Hepatocyte (in vitro differentiated cells): ENCODE results near the gene XRCC1. TPM values are rescaled to one million over a fixed set of nuclear protein-coding genes. Genes with fewer than 3 reads are reported as not detected.

Source experiments
- DNase-seq: peaks from one replicate; pipeline ENCODE4 v3.0.0-alpha.2; 2016; ENCODE audit warnings: low spot score
- H2AFZ ChIP-seq: fragments of 200-600 bp; sonication (generic); 2 replicates; pipeline ENCODE4 v1.6.0; 2016; ENCODE audit warnings: antibody characterized with exemption, mild to moderate bottlenecking
- H3K27ac ChIP-seq: fragments of 200-600 bp; sonication (generic); 2 replicates; pipeline ENCODE4 v1.5.1; 2016; ENCODE audit warnings: mild to moderate bottlenecking
- H3K27me3 ChIP-seq: fragments of 200-600 bp; sonication (generic); 2 replicates; pipeline ENCODE4 v1.6.1; 2016
- H3K36me3 ChIP-seq: fragments of 200-600 bp; sonication (generic); replicated peaks from 2 replicates; pipeline ENCODE4 v1.5.1; 2016; ENCODE audit warnings: low read depth; ENCODE audit not compliant: insufficient read depth
- H3K4me1 ChIP-seq: fragments of 200-600 bp; sonication (generic); 2 replicates; pipeline ENCODE4 v1.5.1; 2016; ENCODE audit warnings: mild to moderate bottlenecking, moderate library complexity; ENCODE audit not compliant: insufficient read depth
- H3K4me2 ChIP-seq: fragments of 200-600 bp; sonication (generic); 2 replicates; pipeline ENCODE4 v1.6.0; 2016
- H3K4me3 ChIP-seq: fragments of 200-600 bp; sonication (generic); 2 replicates; pipeline ENCODE4 v1.5.1; 2016; ENCODE audit warnings: mild to moderate bottlenecking
- H3K79me2 ChIP-seq: fragments of 200-600 bp; sonication (generic); 2 replicates; pipeline ENCODE4 v1.6.0; 2017; ENCODE audit warnings: mild to moderate bottlenecking
- H3K9me2 ChIP-seq: fragments of 200-600 bp; sonication (generic); replicated peaks from 2 replicates; pipeline ENCODE4 v1.6.0; 2017; ENCODE audit warnings: mild to moderate bottlenecking; ENCODE audit not compliant: insufficient read depth
- H3K9me3 ChIP-seq: fragments of 200-600 bp; sonication (generic); 2 replicates; pipeline ENCODE4 v1.5.1; 2016; ENCODE audit warnings: low read depth, mild to moderate bottlenecking
- H4K20me1 ChIP-seq: fragments of 200-600 bp; sonication (generic); 2 replicates; pipeline ENCODE4 v1.6.0; 2016; ENCODE audit warnings: mild to moderate bottlenecking; ENCODE audit not compliant: insufficient read depth, poor library complexity, severe bottlenecking
- EZH2 ChIP-seq: fragments of 200-600 bp; sonication (generic); IDR thresholded peaks from 2 replicates; pipeline ENCODE4 v1.6.1; 2016; ENCODE audit warnings: antibody characterized with exemption, mild to moderate bottlenecking, borderline replicate concordance
- EZH2phosphoT487 ChIP-seq: fragments of 200-600 bp; sonication (generic); IDR thresholded peaks from one replicate; pipeline ENCODE4 v1.6.1; 2018; ENCODE audit warnings: antibody characterized with exemption, mild to moderate bottlenecking, low read depth, moderate library complexity; ENCODE audit not compliant: unreplicated experiment, severe bottlenecking
- WGBS: methylation state at CpG from one replicate; pipeline ENCODE4 v1.1.6; 2016; ENCODE audit warnings: low lambda C conversion rate; ENCODE audit errors: missing lambda C conversion rate; 5-methylcytosine and 5-hydroxymethylcytosine counted together
- polyA plus RNA-seq: library from polyadenylated mRNA; unstranded; fragments of >200 nt; fragmentation: Nextera tagmentation; extraction: Ambion mirVana; gene quantifications from 2 replicates; pipeline ENCODE4 v1.2.1, GENCODE V29; 2016
- total RNA-seq: library from RNA; depleted of rRNA; stranded (reverse); fragments of >200 nt; gene quantifications from 2 replicates; pipeline ENCODE4 v1.2.3, GENCODE V29; 2014
- TF ChIP-seq, protein P1 (sequence below): fragments of 200-600 bp; sonication (generic); IDR thresholded peaks from 2 replicates; pipeline ENCODE4 v1.5.1; 2016; ENCODE audit warnings: antibody characterized with exemption, mild to moderate bottlenecking; ENCODE audit not compliant: poor library complexity

The XRCC1 gene
- total and polyA plus RNA-seq, 2 experiments from 2014 or later, result 27.8 to 34.3 TPM

DNA sequence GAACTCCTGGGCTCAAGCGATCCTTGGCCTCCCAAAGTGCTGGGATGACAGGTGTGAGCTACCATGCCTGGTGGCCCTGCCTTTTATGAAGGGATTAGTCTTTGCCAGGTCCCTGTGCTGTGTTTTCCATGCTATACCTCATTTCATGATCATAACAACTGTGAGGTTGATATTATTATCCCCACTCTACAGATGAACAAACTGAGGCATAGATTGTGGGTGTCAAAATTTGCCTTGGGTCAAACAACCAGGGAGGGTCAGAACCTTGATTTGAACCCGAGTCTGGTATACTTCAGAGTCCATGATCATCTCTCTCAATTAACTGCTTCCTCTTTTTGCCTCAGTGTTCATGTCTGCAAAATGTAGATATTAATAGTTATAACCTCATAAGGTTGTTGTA, 7.2 kb upstream of the XRCC1 start:
- H3K4me3 ChIP-seq, result no peak overlapping the region
- DNase-seq, result no peak
- H3K4me2 ChIP-seq, result no peak overlapping the region
- H2AFZ ChIP-seq, result no peak overlapping the region
- peaks cover 7% of the 10 kb centered on the region for H3K4me1 ChIP-seq
- H3K27me3 ChIP-seq, result no peaks in the 10 kb centered on the region
- H3K27ac ChIP-seq, result no peak overlapping the region
- no peaks in the 10 kb centered on the region for H3K9me3 ChIP-seq
- H3K79me2 ChIP-seq, result no peaks in the 10 kb centered on the region
- no peak for TF ChIP-seq EZH2phosphoT487
- no peak for TF ChIP-seq EZH2
- TF ChIP-seq, protein P1, sequence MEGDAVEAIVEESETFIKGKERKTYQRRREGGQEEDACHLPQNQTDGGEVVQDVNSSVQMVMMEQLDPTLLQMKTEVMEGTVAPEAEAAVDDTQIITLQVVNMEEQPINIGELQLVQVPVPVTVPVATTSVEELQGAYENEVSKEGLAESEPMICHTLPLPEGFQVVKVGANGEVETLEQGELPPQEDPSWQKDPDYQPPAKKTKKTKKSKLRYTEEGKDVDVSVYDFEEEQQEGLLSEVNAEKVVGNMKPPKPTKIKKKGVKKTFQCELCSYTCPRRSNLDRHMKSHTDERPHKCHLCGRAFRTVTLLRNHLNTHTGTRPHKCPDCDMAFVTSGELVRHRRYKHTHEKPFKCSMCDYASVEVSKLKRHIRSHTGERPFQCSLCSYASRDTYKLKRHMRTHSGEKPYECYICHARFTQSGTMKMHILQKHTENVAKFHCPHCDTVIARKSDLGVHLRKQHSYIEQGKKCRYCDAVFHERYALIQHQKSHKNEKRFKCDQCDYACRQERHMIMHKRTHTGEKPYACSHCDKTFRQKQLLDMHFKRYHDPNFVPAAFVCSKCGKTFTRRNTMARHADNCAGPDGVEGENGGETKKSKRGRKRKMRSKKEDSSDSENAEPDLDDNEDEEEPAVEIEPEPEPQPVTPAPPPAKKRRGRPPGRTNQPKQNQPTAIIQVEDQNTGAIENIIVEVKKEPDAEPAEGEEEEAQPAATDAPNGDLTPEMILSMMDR, result no peak
- WGBS, result 98% methylated on average over 2 of the region's 2 CpGs
- no peaks in the 10 kb centered on the region for H4K20me1 ChIP-seq
- no peaks in the 10 kb centered on the region for H3K36me3 ChIP-seq
- H3K9me2 ChIP-seq, result no peaks in the 10 kb centered on the region

DNA sequence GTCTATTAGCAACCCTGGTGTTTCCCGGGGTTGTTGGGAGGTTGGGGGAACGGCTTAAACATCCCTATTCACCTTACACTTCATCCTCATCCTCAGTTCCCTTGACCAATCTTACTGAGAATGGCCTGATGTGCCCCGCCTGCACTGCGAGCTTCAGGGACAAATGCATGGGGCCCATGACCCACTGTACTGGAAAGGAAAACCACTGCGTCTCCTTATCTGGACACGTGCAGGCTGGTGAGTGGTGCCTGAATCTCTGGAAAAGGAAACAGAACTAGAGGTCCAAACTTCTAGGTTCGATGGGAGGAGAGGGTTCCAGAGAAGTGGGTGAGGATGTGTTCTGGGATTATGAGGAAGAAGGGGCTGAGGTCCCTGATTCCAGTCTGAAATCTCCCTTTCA, 6.1 kb upstream of the XRCC1 start:
- no peaks in the 10 kb centered on the region for H3K36me3 ChIP-seq
- H4K20me1 ChIP-seq, result no peaks in the 10 kb centered on the region
- no peaks in the 10 kb centered on the region for H3K27me3 ChIP-seq
- H3K9me3 ChIP-seq, result no peaks in the 10 kb centered on the region
- H3K79me2 ChIP-seq, result no peaks in the 10 kb centered on the region
- no peak overlapping the region for H3K4me3 ChIP-seq
- H2AFZ ChIP-seq, result no peak overlapping the region
- TF ChIP-seq, protein P1, result no peak
- no peak for TF ChIP-seq EZH2phosphoT487
- no peak for TF ChIP-seq EZH2
- H3K27ac ChIP-seq, result no peak overlapping the region
- H3K9me2 ChIP-seq, result no peaks in the 10 kb centered on the region
- no peak for DNase-seq
- WGBS, result 79% methylated on average over 7 of the region's 7 CpGs
- peak overlapping the region; percentile 89 for H3K4me2 ChIP-seq
- H3K4me1 ChIP-seq, result peaks cover 7% of the 10 kb centered on the region

DNA sequence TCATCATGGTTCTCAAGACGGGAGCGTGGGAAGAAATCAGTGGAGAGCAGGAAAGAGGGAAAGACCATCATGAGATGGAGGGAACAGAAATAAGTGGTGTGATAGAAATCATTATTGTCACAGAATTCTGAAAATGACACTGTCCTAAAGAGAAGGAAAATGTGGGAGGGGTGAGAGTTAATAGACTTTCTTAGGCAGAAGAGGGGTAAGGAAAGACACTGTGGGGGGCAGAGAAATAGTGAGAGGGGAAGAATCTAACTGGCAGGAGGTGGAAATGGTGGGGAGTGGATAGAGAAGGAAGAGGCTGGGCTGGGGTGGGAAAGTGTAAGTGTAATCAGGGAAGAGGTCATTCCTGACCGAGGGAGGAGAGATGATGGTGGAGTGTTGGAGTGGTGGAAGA, 3.5 kb upstream of the XRCC1 start:
- no peaks in the 10 kb centered on the region for H4K20me1 ChIP-seq
- H3K36me3 ChIP-seq, result no peaks in the 10 kb centered on the region
- no peak overlapping the region for H3K4me2 ChIP-seq
- H3K9me3 ChIP-seq, result no peaks in the 10 kb centered on the region
- peaks cover 15% of the 10 kb centered on the region for H3K4me1 ChIP-seq
- WGBS, result 91% methylated on average over 3 of the region's 3 CpGs
- no peak for DNase-seq
- H3K79me2 ChIP-seq, result peaks cover 12% of the 10 kb centered on the region
- TF ChIP-seq, protein P1, result no peak
- no peak for TF ChIP-seq EZH2
- no peak for TF ChIP-seq EZH2phosphoT487
- H3K27me3 ChIP-seq, result no peaks in the 10 kb centered on the region
- no peak overlapping the region for H3K4me3 ChIP-seq
- H2AFZ ChIP-seq, result no peak overlapping the region
- no peak overlapping the region for H3K27ac ChIP-seq
- H3K9me2 ChIP-seq, result no peaks in the 10 kb centered on the region
